ENCODE results near the gene UGT1A6. TPM values are rescaled to one million over a fixed set of nuclear protein-coding genes. Genes with fewer than 3 reads are reported as not detected.

The UGT1A6 gene
- total and polyA plus RNA-seq, 2 donors from 2014 or later = 43.7 to 110 TPM

- FAIRE-seq (no peak), DNase-seq (no peak)
- no peaks in the 10 kb centered on the region for H3K9me3 ChIP-seq (ENCODE audit: control insufficient read depth in 2 of 3, insufficient read depth in 1 of 3, low read length in 3 of 3)
- H3K4me3 ChIP-seq (ENCODE audit: low read length in 3 of 3) = no peak overlapping the region
- H3K9ac ChIP-seq (ENCODE audit: low read length in 3 of 3) = no peak overlapping the region
- no peaks in the 10 kb centered on the region for H3K4me1 ChIP-seq (ENCODE audit: control insufficient read depth in 2 of 3, insufficient read depth in 2 of 3, low read depth in 1 of 3, low read length in 3 of 3)
- H3K36me3 ChIP-seq (ENCODE audit: control insufficient read depth in 2 of 3, insufficient read depth in 3 of 3, low read length in 3 of 3) = no peaks in the 10 kb centered on the region
- no peak overlapping the region for H3K27ac ChIP-seq (ENCODE audit: low read depth in 2 of 2, low read length in 2 of 2)
- intact Hi-C loops (cut with DNase I) = no loop called here
- H3K27me3 ChIP-seq (ENCODE audit: control insufficient read depth, insufficient read depth, low read length) = no peaks in the 10 kb centered on the region
- TF ChIP-seq CTCF (IDR thresholded peaks at IDR 0.05; ENCODE audit: borderline replicate concordance, extremely low read depth, insufficient read depth) = no peak
These were observed 36.2 kb upstream of the UGT1A6 start for GRCh38 chr2:233656443-233656842.

DNA sequence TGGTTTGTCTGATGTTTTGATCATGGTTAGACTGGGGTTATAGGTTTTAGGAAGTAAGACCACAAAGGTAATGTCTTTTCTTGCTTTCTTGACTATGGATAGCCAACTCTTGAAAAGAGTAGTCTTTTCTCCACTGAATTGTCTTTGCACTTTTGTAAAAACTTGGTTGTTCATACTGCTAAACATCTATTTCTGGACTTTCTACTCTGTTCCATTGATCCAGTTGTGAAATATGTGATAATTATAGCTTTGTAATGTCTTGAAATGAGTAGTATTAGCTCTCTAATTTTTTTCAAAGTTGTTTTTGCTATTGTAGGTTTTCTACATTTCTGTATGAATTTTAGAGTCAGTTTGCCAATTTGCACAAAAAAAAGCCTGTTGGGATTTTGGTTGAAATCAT lies 34.1 kb upstream of the UGT1A6 start:
- no peak overlapping the region for H3K9ac ChIP-seq (ENCODE audit: low read length in 3 of 3)
- no peak for TF ChIP-seq CTCF (IDR thresholded peaks at IDR 0.05; ENCODE audit: borderline replicate concordance, extremely low read depth, insufficient read depth)
- H3K4me1 ChIP-seq (ENCODE audit: control insufficient read depth in 2 of 3, insufficient read depth in 2 of 3, low read depth in 1 of 3, low read length in 3 of 3) = no peaks in the 10 kb centered on the region
- peaks cover 0 to 7% (median 0%) of the 10 kb centered on the region in 3 donors for H3K9me3 ChIP-seq (ENCODE audit: control insufficient read depth in 2 of 3, insufficient read depth in 1 of 3, low read length in 3 of 3)
- FAIRE-seq (no peak), DNase-seq (no peak)
- H3K27me3 ChIP-seq (ENCODE audit: control insufficient read depth, insufficient read depth, low read length) = no peaks in the 10 kb centered on the region
- intact Hi-C loops (cut with DNase I) = no loop called here
- H3K36me3 ChIP-seq (ENCODE audit: control insufficient read depth in 2 of 3, insufficient read depth in 3 of 3, low read length in 3 of 3) = no peaks in the 10 kb centered on the region
- H3K27ac ChIP-seq (ENCODE audit: low read depth in 2 of 2, low read length in 2 of 2) = no peak overlapping the region
- H3K4me3 ChIP-seq (ENCODE audit: low read length in 3 of 3) = no peak overlapping the region

DNA sequence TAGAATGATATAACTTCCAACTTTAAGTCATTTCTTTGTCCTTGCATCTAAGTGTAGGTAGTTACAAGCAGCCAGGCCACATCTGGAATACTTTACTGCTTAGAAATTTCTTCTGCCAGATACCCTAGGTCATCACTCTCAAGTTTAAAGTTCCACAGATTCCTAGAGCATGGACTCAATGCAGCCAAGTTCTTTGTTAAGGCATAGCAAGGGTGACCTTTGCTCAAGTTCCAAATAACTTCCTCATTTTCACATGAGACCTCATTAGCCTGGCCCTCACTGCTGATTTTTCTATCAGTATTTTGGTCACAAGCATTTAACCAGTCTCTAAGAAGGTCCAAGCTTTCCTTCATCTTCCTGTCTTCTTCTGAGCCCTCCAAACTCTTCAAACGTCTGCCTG lies 28.8 kb upstream of the UGT1A6 start:
- no peak for DNase-seq
- H3K4me3 ChIP-seq (ENCODE audit: low read length in 3 of 3) = no peak overlapping the region
- H3K27ac ChIP-seq (ENCODE audit: low read depth in 2 of 2, low read length in 2 of 2) = no peak overlapping the region
- H3K9me3 ChIP-seq (ENCODE audit: control insufficient read depth in 2 of 3, insufficient read depth in 1 of 3, low read length in 3 of 3) = peaks cover 0 to 10% (median 0%) of the 10 kb centered on the region in 3 donors
- no peak for FAIRE-seq
- intact Hi-C loops (cut with DNase I) = no loop called here
- H3K9ac ChIP-seq (ENCODE audit: low read length in 3 of 3) = no peak overlapping the region
- no peaks in the 10 kb centered on the region for H3K27me3 ChIP-seq (ENCODE audit: control insufficient read depth, insufficient read depth, low read length)
- H3K36me3 ChIP-seq (ENCODE audit: control insufficient read depth in 2 of 3, insufficient read depth in 3 of 3, low read length in 3 of 3) = no peaks in the 10 kb centered on the region
- no peaks in the 10 kb centered on the region for H3K4me1 ChIP-seq (ENCODE audit: control insufficient read depth in 2 of 3, insufficient read depth in 2 of 3, low read depth in 1 of 3, low read length in 3 of 3)
- no peak for TF ChIP-seq CTCF (IDR thresholded peaks at IDR 0.05; ENCODE audit: borderline replicate concordance, extremely low read depth, insufficient read depth)
